Activated T-cell treated with anti-CD3 and anti-CD28 coated beads, Interleukin-2, amount 50 U/mL, for 1 hour (primary cell): ENCODE results near the gene PGF.
"Not testable (repeated sequence)": the region's sequence is repeated elsewhere in the genome, so short reads cannot be mapped to it uniquely, and the experiment has no call there.

Experiments
- DNase-seq: peaks from one replicate; pipeline ENCODE4 v3.0.0-alpha.2; 2020

PGF gene

GRCh38 chr14:74955229-74956026, at the start of gene PGF:
TSS of gene PGF (minus strand) at chr14:74955597. CDS start at chr14:74955242, 355 bp downstream.
- DNase-seq = peak; percentile 51

GRCh38 chr14:75003250-75004027, 48.0 kb upstream of the PGF start:
- no peak for DNase-seq

DNA sequence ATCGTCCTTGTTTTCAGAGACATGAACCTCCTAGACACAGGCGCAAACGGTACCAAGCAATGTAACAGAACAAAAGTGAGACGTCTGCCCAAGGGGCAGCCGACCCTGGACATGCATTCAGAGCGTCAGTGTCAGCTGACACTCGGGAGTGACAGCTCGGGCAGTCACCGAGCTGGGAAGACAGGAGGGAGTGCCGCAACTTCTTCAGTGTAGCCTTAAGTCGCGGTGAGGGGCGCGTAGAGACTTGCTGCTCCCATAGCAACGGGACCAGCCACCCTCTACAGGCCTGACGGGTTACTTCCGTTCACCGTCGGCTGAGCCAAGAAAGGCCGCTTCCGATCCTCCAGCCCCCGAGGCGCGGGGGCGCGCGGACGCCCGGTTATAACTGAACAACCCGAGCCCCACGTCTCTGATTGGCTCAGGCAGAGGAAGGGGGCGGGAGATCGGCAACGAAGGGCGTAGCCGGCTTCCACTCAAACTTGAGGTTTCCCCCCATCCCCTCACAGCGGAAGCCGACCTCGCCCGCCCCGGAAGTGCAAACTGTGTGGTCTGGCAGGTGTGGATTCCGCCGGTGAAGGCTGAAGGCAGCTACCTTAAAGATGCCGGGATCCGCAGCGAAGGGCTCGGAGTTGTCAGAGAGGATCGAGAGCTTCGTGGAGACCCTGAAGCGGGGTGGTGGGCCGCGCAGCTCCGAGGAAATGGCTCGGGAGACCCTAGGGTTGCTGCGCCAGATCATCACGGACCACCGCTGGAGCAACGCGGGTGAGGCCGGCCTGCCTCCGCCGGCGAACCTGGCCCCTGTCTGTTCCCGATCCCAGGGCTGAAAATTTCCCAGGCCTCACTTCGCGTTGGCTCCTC, 47.2 kb upstream of the PGF start, which contains the start of gene EIF2B2:
EIF2B2 (plus strand) TSS at position 530 of the 858 bp plus-strand sequence; CDS start at position 600, 70 bp downstream.
- peak; percentile 98 for DNase-seq

DNA sequence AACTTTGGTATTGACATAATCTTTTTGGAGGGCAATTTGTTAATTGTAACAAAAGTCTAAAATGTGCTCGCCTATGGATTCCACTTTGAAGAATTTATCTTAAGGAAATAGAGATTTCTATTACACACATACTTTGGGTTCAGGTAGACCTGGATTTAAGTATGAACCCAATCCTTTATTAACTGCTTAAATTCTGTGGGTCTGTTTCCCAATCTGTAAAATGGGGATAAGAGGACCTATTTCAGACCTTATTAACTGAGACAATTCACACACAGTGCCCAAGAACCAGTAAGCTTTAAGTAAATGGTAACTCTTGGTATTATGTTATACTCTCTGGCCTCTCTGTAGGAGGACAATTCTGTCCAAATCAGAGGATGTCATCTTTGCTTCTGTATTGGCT, 46.5 kb upstream of the PGF start:
- DNase-seq = no peak

GRCh38 chr14:75001261-75001660, 45.9 kb upstream of the PGF start:
- DNase-seq = no peak

- DNase-seq = not testable (repeated sequence)
Observed at GRCh38 chr14:74995781-74996180, 40.4 kb upstream of the PGF start.

GRCh38 chr14:74994182-74994581, 38.8 kb upstream of the PGF start:
- not testable (repeated sequence) for DNase-seq

DNA sequence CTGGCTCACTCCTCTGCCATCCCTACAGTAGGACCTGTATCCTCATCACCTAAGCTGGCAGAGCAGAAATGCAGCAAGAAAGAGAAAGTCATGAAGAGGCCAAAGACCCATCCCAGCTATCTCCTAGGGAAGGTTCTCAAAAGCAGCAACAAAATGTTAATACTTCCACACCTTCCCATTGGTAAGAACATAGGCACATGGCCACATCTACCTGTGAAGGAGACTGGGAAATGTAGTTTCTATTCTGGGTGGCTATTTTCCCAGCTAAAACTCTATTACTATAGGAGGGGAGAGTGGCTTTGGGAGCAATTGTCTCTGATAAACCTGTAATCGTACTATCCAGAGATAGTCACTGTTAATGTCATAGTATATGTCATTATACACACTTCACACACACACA, 33.6 kb upstream of the PGF start:
- DNase-seq = no peak

GRCh38 chr14:74988131-74988530, 32.7 kb upstream of the PGF start:
- DNase-seq = no peak

GRCh38 chr14:74985806-74986205, 30.4 kb upstream of the PGF start:
- no peak for DNase-seq

DNA sequence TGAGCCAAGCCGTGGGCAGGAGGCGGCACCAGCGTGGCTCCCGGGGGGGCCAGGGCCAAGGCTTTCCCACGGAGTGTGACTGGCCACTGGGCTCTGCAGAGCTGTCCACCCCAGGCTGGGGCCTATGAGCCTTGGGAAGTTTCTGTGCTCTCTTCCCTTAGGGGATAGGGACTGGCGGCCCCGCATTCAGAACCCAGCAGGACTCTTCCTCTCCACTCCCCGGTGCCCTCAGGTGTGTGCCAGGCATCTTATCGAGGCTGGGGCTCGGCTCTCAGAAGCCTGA, 29.6 kb upstream of the PGF start:
- DNase-seq = no peak

DNA sequence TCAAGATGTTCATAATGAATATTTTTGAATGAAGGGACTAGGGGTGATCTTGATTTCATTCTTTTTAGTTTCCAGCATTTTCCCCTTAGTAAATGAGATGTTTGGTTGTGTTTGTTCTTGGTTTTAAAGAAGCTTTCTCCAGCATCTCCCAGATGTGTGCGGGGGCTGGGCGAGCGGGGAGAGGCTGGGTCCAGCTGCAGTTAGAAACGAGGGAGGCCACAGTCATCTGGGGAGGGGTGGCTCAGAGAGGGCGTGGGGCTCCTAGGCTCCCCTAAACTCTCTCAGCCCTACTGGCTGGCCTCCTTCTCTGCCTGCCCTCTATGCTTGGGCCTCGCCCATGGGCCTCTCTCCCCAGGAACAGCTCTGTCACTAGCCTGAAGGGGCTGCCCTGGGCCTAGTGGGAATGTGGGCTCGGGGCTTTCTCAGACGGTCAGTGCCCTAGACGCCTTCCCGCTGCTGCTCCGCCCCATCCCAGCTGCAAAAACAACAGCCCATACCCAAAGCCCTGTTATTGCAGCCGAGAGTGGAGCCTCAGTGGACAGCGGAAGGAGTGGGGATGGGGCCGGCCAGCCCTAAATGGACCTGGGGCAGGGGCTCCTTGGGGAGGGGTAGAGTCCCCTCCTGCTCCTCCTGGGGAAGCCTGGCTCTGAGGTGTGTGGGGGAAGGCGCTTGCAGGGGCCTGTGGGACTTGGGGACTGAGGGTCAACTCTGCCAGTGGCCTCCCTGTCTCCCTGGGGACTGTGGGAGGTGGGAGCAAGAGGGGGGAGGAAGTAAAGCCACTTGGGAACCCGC, 29.0 kb upstream of the PGF start:
- DNase-seq = no peak

DNA sequence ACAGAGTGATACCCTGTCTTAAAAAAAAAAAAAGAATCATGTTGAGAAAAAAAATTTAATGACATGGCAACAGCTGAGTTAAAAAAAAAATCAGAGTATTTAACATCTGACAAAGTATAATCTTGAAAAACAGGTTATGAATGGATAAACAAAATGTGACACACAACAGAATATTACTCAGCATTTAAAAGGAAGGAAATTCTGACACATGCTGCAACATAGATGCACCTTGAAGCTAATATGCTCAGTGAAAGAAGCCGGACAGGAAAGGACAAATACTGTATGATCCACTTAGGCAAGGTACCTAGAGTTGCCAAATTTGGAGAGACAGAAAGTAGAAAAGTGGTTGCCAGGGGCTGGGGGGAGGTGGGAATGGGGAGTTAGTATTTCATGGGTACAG, 27.9 kb upstream of the PGF start:
- no peak for DNase-seq

DNA sequence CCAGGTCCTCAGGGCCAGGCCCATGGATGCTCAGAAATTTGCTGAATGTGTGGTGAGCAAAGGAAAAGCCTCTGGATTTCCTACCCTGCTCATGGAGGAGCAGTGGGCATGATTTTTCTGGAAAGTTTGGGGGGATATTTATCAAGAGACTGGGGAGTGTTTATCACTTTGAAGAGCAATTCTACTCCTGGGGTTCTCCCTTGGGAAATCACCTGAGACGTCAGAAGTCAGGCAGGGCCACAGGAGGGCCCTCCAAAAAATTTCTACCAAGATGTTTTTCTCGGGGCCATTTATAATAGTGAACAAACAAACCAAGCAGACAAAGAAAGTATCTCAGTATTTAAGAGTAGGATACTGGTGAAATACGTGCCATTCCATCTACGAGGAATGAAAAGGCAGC, 27.3 kb upstream of the PGF start:
- DNase-seq = no peak

DNA sequence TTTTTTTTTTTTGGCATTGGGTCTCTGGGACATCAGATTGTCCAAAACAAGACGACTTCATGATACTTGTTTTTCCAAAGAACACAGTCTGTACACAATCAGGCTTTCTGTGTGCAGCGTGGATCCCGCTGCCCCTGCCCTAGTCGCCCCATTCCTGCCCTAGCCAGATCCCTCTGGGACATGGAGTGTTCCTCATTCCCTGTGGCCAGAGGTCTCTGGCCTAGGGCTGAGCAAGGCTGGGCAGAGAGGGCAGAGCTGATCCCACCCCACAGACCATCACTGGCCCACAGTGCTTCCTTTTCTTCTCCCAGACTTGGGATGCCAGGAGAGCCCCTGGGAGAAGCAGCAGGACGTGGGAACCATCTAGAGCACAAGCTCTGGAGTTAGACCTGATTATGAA, 26.4 kb upstream of the PGF start:
- DNase-seq = no peak

- DNase-seq = no peak
Observed at GRCh38 chr14:74981462-74981782, 26.0 kb upstream of the PGF start.

- no peak for DNase-seq
Observed at GRCh38 chr14:74980731-74981461, 25.5 kb upstream of the PGF start.

- DNase-seq = no peak
Observed at GRCh38 chr14:74980398-74980730, 25.0 kb upstream of the PGF start.

DNA sequence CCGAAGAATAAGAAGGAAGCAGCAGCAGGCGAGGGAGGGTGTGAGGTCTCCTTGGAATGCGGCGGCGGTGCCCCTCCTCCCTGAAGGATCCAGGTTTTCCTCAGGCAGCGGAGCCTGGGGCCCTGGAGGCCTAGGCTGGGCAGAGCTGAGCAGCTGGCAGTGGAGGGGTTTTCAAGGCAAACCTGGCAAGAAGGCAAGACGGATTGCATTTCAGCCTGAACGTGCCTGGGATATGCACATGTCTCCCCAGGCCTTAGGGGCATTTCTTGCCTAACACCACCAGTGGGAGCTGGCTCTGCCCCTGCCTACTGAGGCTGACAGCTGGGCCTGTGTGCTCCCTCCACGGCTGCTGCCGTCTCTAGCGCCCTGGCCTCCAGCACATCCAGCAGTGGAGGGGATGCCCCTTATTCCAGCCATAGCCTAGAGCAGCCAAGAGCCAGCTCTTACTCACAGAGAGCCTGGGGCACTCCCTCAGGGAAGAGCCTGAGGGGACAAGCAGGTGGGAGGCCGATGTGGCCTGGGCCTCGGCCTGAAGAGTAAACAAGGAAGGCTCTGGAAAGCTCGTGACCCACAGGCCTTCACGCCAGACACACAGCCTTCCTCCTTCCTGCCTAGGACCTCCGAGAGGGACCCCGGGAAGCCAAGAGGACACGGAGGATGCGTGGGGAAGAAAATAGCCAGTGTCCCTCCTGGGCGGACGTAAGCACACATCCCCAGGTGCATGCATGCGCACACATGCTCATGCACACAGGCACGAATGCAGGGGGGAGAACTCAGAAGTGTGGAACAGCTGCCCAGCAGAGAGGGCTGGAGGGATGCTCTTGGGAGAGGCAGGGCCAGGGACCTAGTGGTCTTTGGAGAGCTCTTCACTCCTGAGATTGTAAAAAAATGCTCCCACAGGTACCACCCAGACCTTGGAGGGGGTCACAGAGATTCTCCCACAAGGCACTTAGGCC, 24.3 kb upstream of the PGF start:
- no peak for DNase-seq

DNA sequence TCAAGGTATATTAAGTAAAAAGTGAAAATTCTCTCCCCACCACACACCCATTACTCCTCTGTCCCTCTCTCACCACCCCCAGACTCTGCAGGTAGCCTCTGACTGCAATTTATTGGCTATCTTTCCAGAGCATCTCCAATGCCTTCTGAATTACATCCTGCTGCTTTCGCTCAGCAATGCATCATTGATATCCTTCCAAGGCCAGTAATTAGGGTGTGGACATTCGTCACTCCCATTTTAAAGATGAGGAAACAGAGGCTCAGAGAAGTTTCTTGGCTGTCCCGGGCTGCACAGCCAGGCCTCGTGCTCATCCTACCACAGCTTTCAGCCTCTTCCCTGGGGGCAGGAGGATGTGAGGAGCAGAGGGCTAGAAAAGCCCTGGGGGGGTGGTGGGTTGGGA, 23.6 kb upstream of the PGF start:
- DNase-seq = no peak

- DNase-seq = no peak
Observed at GRCh38 chr14:74978416-74978947, 23.1 kb upstream of the PGF start.
